Fibroblast of skin of left biceps (primary cell): ENCODE measurements around the gene KRTAP8-1.

Experiments
- DNase-seq, 2 experiments: peaks; one replicate each; pipeline ENCODE4 v3.0.0-alpha.2; 2013; ENCODE audit warnings: low read depth in 2 of 2

KRTAP8-1 gene

GRCh38 chr21:30813174-30813573 is at the start of gene KRTAP8-1:
Gene KRTAP8-1, minus strand, starts transcription at chr21:30813274. Its CDS starts 54 bp downstream, at chr21:30813220.
- no peak for DNase-seq

- no peak for DNase-seq
Measured at GRCh38 chr21:30847627-30848500, 34.8 kb upstream of the KRTAP8-1 start.

- DNase-seq = no peak
Measured at GRCh38 chr21:30842990-30843389, 29.9 kb upstream of the KRTAP8-1 start.

GRCh38 chr21:30839304-30839703 is 26.2 kb upstream of the KRTAP8-1 start:
- no peak for DNase-seq

GRCh38 chr21:30838536-30838935 is 25.5 kb upstream of the KRTAP8-1 start:
- no peak for DNase-seq

- DNase-seq = no peak
Measured at GRCh38 chr21:30831194-30831765, 18.2 kb upstream of the KRTAP8-1 start.

GRCh38 chr21:30829659-30830058 is 16.6 kb upstream of the KRTAP8-1 start, which contains the start of gene KRTAP7-1:
Gene KRTAP7-1, minus strand, starts transcription at chr21:30829759. Its CDS starts 61 bp downstream, at chr21:30829698.
- DNase-seq = no peak

- DNase-seq = no peak
Measured at GRCh38 chr21:30818837-30819610, 6.0 kb upstream of the KRTAP8-1 start.

- DNase-seq = no peak
Measured at GRCh38 chr21:30800605-30801004, 12.5 kb downstream of the KRTAP8-1 start.

GRCh38 chr21:30793581-30794314 is 19.3 kb downstream of the KRTAP8-1 start:
- no peak for DNase-seq

- no peak for DNase-seq
Measured at GRCh38 chr21:30779249-30779648, 33.8 kb downstream of the KRTAP8-1 start.

- no peak for DNase-seq
Measured at GRCh38 chr21:30769724-30770431, 43.2 kb downstream of the KRTAP8-1 start.
